ENCODE results near the gene FAM53A. TPM values are rescaled to one million over a fixed set of nuclear protein-coding genes. Genes with fewer than 3 reads are reported as not detected.

Gene FAM53A
- total RNA-seq, 2 donors from 2014 or later = 1.4 to 4.0 TPM

GRCh38 chr4:1721666-1722550 lies 37.8 kb upstream of the FAM53A start:
- Mint-ChIP-seq H3K36me3 (ENCODE audit: insufficient read depth in 2 of 2) (peaks cover 22 to 42% of the 10 kb centered on the region in 2 donors), H3K4me3 (peak overlapping the region; percentile 96 to 99), H3K27me3 (ENCODE audit: low read depth) (no peaks in the 10 kb centered on the region), H3K27ac (peak overlapping the region; percentile 99), H3K9me3 (no peaks in the 10 kb centered on the region), H3K4me1 (ENCODE audit: low read depth) (peaks cover 72% of the 10 kb centered on the region)
- DNase-seq (no peak), ATAC-seq (replicated peaks in 1 of 2) (no peak)

- Mint-ChIP-seq H3K9me3 (no peaks in the 10 kb centered on the region), H3K27me3 (ENCODE audit: low read depth) (no peaks in the 10 kb centered on the region), H3K4me3 (peak within 1 kb of the TSS; percentile 98 to 99), H3K36me3 (ENCODE audit: insufficient read depth in 2 of 2) (peaks cover 17 to 34% of the 10 kb centered on the region in 2 donors), H3K27ac (peak within 1 kb of the TSS; percentile 99), H3K4me1 (ENCODE audit: low read depth) (peaks cover 70% of the 10 kb centered on the region)
- DNase-seq (peak; percentile 93 to 96), ATAC-seq (replicated peaks in 1 of 2) (peak; percentile 85 to 88)
Observed at GRCh38 chr4:1721003-1721665, 37.0 kb upstream of the FAM53A start, which contains the start of the genes TACC3 and TMEM129. TACC3 (plus strand) TSS chr4:1721521; CDS start chr4:1723422, 1,901 bp downstream. TMEM129 (minus strand) TSS chr4:1721323; CDS start chr4:1720837, 486 bp downstream.

- Mint-ChIP-seq H3K4me3 (peak overlapping the region; percentile 97 to 98), H3K4me1 (ENCODE audit: low read depth) (peaks cover 70% of the 10 kb centered on the region), H3K36me3 (ENCODE audit: insufficient read depth in 2 of 2) (peaks cover 17 to 32% of the 10 kb centered on the region in 2 donors), H3K27ac (peak overlapping the region; percentile 89), H3K27me3 (ENCODE audit: low read depth) (no peaks in the 10 kb centered on the region), H3K9me3 (no peaks in the 10 kb centered on the region)
- ATAC-seq (replicated peaks in 1 of 2) = peak; percentile 22 to 29
- peak; percentile 62 to 64 for DNase-seq
Observed at GRCh38 chr4:1720163-1720983, 36.3 kb upstream of the FAM53A start.

- H3K36me3 Mint-ChIP-seq (ENCODE audit: insufficient read depth in 2 of 2) = peaks cover 8 to 15% of the 10 kb centered on the region in 2 donors
- DNase-seq (no peak), ATAC-seq (replicated peaks in 1 of 2) (no peak)
- peaks cover 69% of the 10 kb centered on the region for H3K4me1 Mint-ChIP-seq (ENCODE audit: low read depth)
- H3K9me3 Mint-ChIP-seq = no peaks in the 10 kb centered on the region
- H3K4me3 Mint-ChIP-seq = peak overlapping the region; percentile 64 to 98
- no peaks in the 10 kb centered on the region for H3K27me3 Mint-ChIP-seq (ENCODE audit: low read depth)
- peak overlapping the region; percentile 77 for H3K27ac Mint-ChIP-seq
Observed at GRCh38 chr4:1718095-1718850, 34.2 kb upstream of the FAM53A start.

- H3K36me3 Mint-ChIP-seq (ENCODE audit: insufficient read depth in 2 of 2) = peaks cover 5 to 10% of the 10 kb centered on the region in 2 donors
- H3K27me3 Mint-ChIP-seq (ENCODE audit: low read depth) = no peaks in the 10 kb centered on the region
Observed at GRCh38 chr4:1717129-1718094, 33.3 kb upstream of the FAM53A start.

GRCh38 chr4:1716065-1716945 lies 32.2 kb upstream of the FAM53A start:
- H3K9me3 Mint-ChIP-seq = no peaks in the 10 kb centered on the region
- no peak for ATAC-seq (replicated peaks in 1 of 2)
- DNase-seq = no peak
- H3K27me3 Mint-ChIP-seq (ENCODE audit: low read depth) = no peaks in the 10 kb centered on the region
- H3K4me1 Mint-ChIP-seq (ENCODE audit: low read depth) = peaks cover 57% of the 10 kb centered on the region
- H3K4me3 Mint-ChIP-seq = peak overlapping the region in 1 of 2 donors; percentile 41
- H3K36me3 Mint-ChIP-seq (ENCODE audit: insufficient read depth in 2 of 2) = peaks cover 2 to 6% of the 10 kb centered on the region in 2 donors
- peak overlapping the region; percentile 77 for H3K27ac Mint-ChIP-seq

More at GRCh38 chr4:1717129-1718094, 33.3 kb upstream of the FAM53A start:
- Mint-ChIP-seq H3K4me1 (ENCODE audit: low read depth) (peaks cover 60% of the 10 kb centered on the region), H3K4me3 (no peak overlapping the region), H3K27ac (no peak overlapping the region), H3K9me3 (no peaks in the 10 kb centered on the region)
- ATAC-seq (replicated peaks in 1 of 2) (no peak), DNase-seq (no peak)

- ATAC-seq (replicated peaks in 1 of 2) (no peak), DNase-seq (no peak)
- H3K36me3 Mint-ChIP-seq (ENCODE audit: insufficient read depth in 2 of 2) = peaks cover 8 to 13% of the 10 kb centered on the region in 2 donors
- no peaks in the 10 kb centered on the region for H3K27me3 Mint-ChIP-seq (ENCODE audit: low read depth)
- H3K27ac Mint-ChIP-seq = peak overlapping the region; percentile 65
- peaks cover 67% of the 10 kb centered on the region for H3K4me1 Mint-ChIP-seq (ENCODE audit: low read depth)
- no peaks in the 10 kb centered on the region for H3K9me3 Mint-ChIP-seq
- peak overlapping the region; percentile 99 for H3K4me3 Mint-ChIP-seq
Observed at GRCh38 chr4:1715002-1715758, 31.1 kb upstream of the FAM53A start.

- Mint-ChIP-seq H3K9me3 (no peaks in the 10 kb centered on the region), H3K36me3 (ENCODE audit: insufficient read depth in 2 of 2) (peaks cover 10 to 20% of the 10 kb centered on the region in 2 donors), H3K27me3 (ENCODE audit: low read depth) (no peaks in the 10 kb centered on the region), H3K27ac (peak overlapping the region; percentile 65), H3K4me1 (ENCODE audit: low read depth) (peaks cover 67% of the 10 kb centered on the region), H3K4me3 (peak overlapping the region; percentile 99)
- ATAC-seq (replicated peaks in 1 of 2) = no peak
- no peak for DNase-seq
Observed at GRCh38 chr4:1714303-1715001, 30.3 kb upstream of the FAM53A start.

- Mint-ChIP-seq H3K4me3 (peak overlapping the region; percentile 99), H3K4me1 (ENCODE audit: low read depth) (peaks cover 67% of the 10 kb centered on the region), H3K27me3 (ENCODE audit: low read depth) (no peaks in the 10 kb centered on the region), H3K27ac (peak overlapping the region; percentile 95), H3K36me3 (ENCODE audit: insufficient read depth in 2 of 2) (peaks cover 10 to 24% of the 10 kb centered on the region in 2 donors), H3K9me3 (no peaks in the 10 kb centered on the region)
- DNase-seq (no peak), ATAC-seq (replicated peaks in 1 of 2) (peak; percentile 11 to 20)
Observed at GRCh38 chr4:1713003-1713851, 29.1 kb upstream of the FAM53A start.
